ENCODE results near the gene CLEC4G. TPM values are rescaled to one million over a fixed set of nuclear protein-coding genes. Genes with fewer than 3 reads are reported as not detected.

Gene CLEC4G
- total RNA-seq (2014; rRNA removed) (not detected in 2 replicates), Bru-seq, nascent RNA (not detected), BruChase-seq, experiment 1, labeled RNA remaining after a 6-hour chase (not detected), BruChase-seq, experiment 2, labeled RNA remaining after a 2-hour chase (not detected)
- long read RNA-seq, result 0 reads

DNA sequence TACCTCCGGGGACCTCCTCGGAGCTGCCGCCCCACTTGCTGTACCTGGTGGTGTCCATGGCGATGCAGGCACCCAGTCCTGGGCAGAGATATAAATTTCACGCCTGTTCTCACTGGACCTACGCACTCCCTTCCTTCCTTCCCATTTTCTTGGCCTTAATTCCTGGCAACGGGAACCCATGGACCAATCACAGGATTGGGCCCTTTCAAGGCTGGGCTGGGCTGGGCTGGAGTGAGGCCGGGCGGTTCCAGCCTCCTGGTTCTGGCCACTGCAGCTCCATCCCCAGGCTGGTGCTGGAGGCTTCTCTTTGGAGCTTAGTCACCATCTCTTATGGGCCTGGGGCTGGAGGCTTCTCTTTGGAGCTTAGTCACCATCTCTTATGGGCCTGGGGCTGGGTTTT, at the start of gene CLEC4G:
Gene CLEC4G (minus strand): TSS at position 66 of the 400 bp plus-strand sequence. CDS start 8 bp downstream, at position 58.
- H3K9me2 ChIP-seq (replicated peaks; ENCODE audit: low read length), result no peaks in the 10 kb centered on the region
- no peak within 1 kb of the TSS for H3K4me2 ChIP-seq (ENCODE audit: low read length)
- intact Hi-C loops (cut with micrococcal nuclease), result no loop called here
- ChIA-PET POLR2A (ENCODE audit: unreplicated experiment) (no interaction called here), CTCF (no interaction called here)
- H3K4me3 ChIP-seq (ENCODE audit: low read length), result no peak within 1 kb of the TSS
- no peaks in the 10 kb centered on the region for H3F3A ChIP-seq (ENCODE audit: low read length, unreplicated experiment)
- no TSS peak for BruUV-seq (replicated peaks)
- peaks cover 58% of the 10 kb centered on the region for H3K27me3 ChIP-seq (ENCODE audit: low read length)
- H3K9me3 ChIP-seq (ENCODE audit: low read length), result no peaks in the 10 kb centered on the region
- TF ChIP-seq EZH2 (IDR thresholded peaks at IDR 0.05; ENCODE audit: low read length, unreplicated experiment) (no peak), EZH2phosphoT487 (IDR thresholded peaks at IDR 0.05; ENCODE audit: borderline replicate concordance, low read length) (no peak)
- H3K27ac ChIP-seq (ENCODE audit: low read length), result no peak within 1 kb of the TSS
- no peaks in the 10 kb centered on the region for H3K4me1 ChIP-seq (ENCODE audit: insufficient read depth, low read length)
- H4K20me1 ChIP-seq (ENCODE audit: low read length), result no peaks in the 10 kb centered on the region
- no peak within 1 kb of the TSS for H2AFZ ChIP-seq (ENCODE audit: low read length)
- no peaks in the 10 kb centered on the region for H3K79me2 ChIP-seq (ENCODE audit: low read length)
- ATAC-seq (peak; percentile 40; the same call in 1 of the 2 replicates), DNase-seq (no peak)
- H3K9ac ChIP-seq (ENCODE audit: low read length), result no peak within 1 kb of the TSS
- no peaks in the 10 kb centered on the region for H3K36me3 ChIP-seq (ENCODE audit: low read depth, low read length)

- POLR2A ChIA-PET (ENCODE audit: unreplicated experiment), result no interaction called here
- intact Hi-C loops (cut with micrococcal nuclease), result loop anchor here (1.0 kb wide), 1 partner anchor 18 kb away; no protein-coding TSS in a partner anchor
Measured at GRCh38 chr19:7781157-7781556, 49.2 kb upstream of the CLEC4G start.

More at GRCh38 chr19:7781157-7781556, 49.2 kb upstream of the CLEC4G start:
- DNase-seq (peak; percentile 53), ATAC-seq (peak; percentile 59)
- no TSS peak for BruUV-seq (replicated peaks)
- TF ChIP-seq EZH2phosphoT487 (IDR thresholded peaks at IDR 0.05; ENCODE audit: borderline replicate concordance, low read length) (no peak), CTCF (conservative IDR thresholded peaks at IDR 0.05; ENCODE audit: low read depth, low read length) (peak; percentile 44)
- peak overlapping the region; percentile 58 for H3K4me2 ChIP-seq (ENCODE audit: low read length)
- peaks cover 10% of the 10 kb centered on the region for H3K4me1 ChIP-seq (ENCODE audit: insufficient read depth, low read length)
- H3F3A ChIP-seq (ENCODE audit: low read length, unreplicated experiment), result peaks cover 3% of the 10 kb centered on the region
- peak overlapping the region; percentile 28; the same call in 1 of the 2 replicates for H3K4me3 ChIP-seq (ENCODE audit: low read length)
- H3K27me3 ChIP-seq (ENCODE audit: low read length), result peaks cover 35% of the 10 kb centered on the region
- no peaks in the 10 kb centered on the region for H3K79me2 ChIP-seq (ENCODE audit: low read length)
- H2AFZ ChIP-seq (ENCODE audit: low read length), result peak overlapping the region; percentile 59; the same call in 1 of the 2 replicates
- H3K36me3 ChIP-seq (ENCODE audit: low read depth, low read length), result no peaks in the 10 kb centered on the region
- no peaks in the 10 kb centered on the region for H3K9me2 ChIP-seq (replicated peaks; ENCODE audit: low read length)
- no peak overlapping the region for H3K27ac ChIP-seq (ENCODE audit: low read length)
- no peak overlapping the region for H3K9ac ChIP-seq (ENCODE audit: low read length)
- CTCF ChIA-PET, result interaction anchor here (0.7 to 1.1 kb wide), 3 partner anchors 19 to 71 kb away, joined by 4 to 10 read pairs (median 7); no protein-coding TSS in a partner anchor
- no peaks in the 10 kb centered on the region for H3K9me3 ChIP-seq (ENCODE audit: low read length)
- no peaks in the 10 kb centered on the region for H4K20me1 ChIP-seq (ENCODE audit: low read length)

Measured in PC-3 (cell line).